ENCODE measurements around the gene TAF11L5.
"Not testable (repeated sequence)": the region's sequence is repeated elsewhere in the genome, so short reads cannot be mapped to it uniquely, and the experiment has no call there.

The TAF11L5 gene

DNA sequence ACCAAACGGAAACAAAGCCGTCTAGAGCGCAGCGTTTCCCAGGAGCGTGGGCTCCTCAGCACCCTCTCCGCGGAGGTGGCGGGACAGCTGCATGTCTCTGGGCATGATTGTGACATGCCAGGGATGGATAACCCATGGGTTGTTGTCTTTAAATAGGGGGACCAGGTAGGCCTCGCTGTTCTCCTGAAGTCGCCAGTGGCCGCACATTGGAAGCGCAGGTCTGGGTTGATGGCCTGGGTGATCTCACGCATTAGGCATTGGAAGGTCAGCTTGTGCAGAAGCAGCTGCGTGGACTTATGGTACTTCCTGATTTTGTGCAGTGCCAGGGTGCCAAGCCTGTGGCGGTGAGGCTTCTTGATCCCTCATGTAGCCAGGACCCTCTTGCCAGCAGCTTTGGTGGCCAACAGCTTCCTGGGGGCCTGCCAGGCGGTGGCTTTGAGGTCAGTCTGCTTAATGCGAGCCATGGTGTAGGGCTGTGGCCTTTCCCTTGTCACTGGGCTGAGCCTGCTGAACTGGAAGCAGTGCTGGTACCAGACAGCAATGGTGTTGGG, 13.2 kb upstream of the TAF11L5 start:
- Histone ChIP-seq H3K27me3 (ENCODE audit: insufficient read depth, low read depth) (no peaks in the 10 kb centered on the region), H3K4me3 (IDR thresholded peaks at IDR 0.05; ENCODE audit: insufficient read depth, low read depth, low read length) (no peak overlapping the region), H3K27ac (no peak overlapping the region), H2AFZ (ENCODE audit: low read depth) (no peak overlapping the region), H4K20me1 (ENCODE audit: insufficient read depth) (no peaks in the 10 kb centered on the region), H3K36me3 (ENCODE audit: insufficient read depth) (no peaks in the 10 kb centered on the region), H3K79me2 (ENCODE audit: insufficient read depth, low read depth) (no peaks in the 10 kb centered on the region), H3K4me1 (ENCODE audit: low read depth, poor library complexity, severe bottlenecking) (no peaks in the 10 kb centered on the region), H3K9ac (no peak overlapping the region), H3K4me2 (no peak overlapping the region)
- TF ChIP-seq, protein P1, sequence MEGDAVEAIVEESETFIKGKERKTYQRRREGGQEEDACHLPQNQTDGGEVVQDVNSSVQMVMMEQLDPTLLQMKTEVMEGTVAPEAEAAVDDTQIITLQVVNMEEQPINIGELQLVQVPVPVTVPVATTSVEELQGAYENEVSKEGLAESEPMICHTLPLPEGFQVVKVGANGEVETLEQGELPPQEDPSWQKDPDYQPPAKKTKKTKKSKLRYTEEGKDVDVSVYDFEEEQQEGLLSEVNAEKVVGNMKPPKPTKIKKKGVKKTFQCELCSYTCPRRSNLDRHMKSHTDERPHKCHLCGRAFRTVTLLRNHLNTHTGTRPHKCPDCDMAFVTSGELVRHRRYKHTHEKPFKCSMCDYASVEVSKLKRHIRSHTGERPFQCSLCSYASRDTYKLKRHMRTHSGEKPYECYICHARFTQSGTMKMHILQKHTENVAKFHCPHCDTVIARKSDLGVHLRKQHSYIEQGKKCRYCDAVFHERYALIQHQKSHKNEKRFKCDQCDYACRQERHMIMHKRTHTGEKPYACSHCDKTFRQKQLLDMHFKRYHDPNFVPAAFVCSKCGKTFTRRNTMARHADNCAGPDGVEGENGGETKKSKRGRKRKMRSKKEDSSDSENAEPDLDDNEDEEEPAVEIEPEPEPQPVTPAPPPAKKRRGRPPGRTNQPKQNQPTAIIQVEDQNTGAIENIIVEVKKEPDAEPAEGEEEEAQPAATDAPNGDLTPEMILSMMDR (conservative IDR thresholded peaks at IDR 0.05; ENCODE audit: low read depth, low read length) = no peak

DNA sequence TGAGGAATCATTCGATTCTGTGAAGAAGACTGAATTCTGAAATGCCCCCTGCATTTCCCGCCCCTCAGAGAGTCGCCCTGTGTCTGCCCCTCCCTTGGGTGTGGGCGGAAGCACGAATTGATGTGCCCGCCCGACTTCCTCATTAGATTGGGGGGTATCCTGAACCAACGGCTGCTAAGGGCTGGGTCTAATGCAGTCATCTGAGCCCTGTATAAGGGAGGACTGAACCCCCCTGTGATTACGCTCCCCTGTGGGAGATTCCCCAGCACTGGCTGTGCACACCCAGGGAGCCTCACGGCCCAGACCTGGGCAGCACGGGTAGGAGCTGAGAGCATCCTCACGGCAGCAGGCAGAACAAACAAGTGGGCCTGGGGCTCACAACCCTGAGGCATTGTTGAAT, 7.5 kb upstream of the TAF11L5 start:
- H3K4me3 ChIP-seq (IDR thresholded peaks at IDR 0.05; ENCODE audit: insufficient read depth, low read depth, low read length); H3K36me3 ChIP-seq (ENCODE audit: insufficient read depth); H3K79me2 ChIP-seq (ENCODE audit: insufficient read depth, low read depth); H4K20me1 ChIP-seq (ENCODE audit: insufficient read depth); H3K4me2 ChIP-seq; H3K9ac ChIP-seq; H3K27ac ChIP-seq; H3K27me3 ChIP-seq (ENCODE audit: insufficient read depth, low read depth); H3K4me1 ChIP-seq (ENCODE audit: low read depth, poor library complexity, severe bottlenecking); H2AFZ ChIP-seq (ENCODE audit: low read depth): not testable (repeated sequence)

DNA sequence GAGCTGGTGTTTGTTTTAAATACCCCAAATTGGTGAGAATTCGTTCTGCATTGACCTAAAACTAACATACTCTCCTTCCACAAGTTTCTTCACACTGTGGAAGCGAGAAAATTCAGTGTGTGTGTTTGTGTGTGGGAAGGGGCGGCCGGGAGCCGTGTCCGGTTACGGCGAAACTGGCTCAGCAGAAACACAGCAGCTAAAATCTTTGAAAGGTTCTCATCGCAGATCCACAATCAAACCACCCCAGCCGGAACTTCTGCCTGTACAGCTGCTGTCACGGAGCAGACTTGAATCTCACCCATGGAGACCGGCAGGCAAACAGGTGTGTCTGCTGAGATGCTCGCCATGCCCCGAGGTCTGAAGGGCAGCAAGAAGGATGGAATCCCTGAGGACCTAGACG, 7.0 kb upstream of the TAF11L5 start, which contains the start of gene TAF11L3:
TSS of gene TAF11L3 (plus strand) at position 301 of the 400 bp plus-strand sequence.
- H3K4me3 ChIP-seq (IDR thresholded peaks at IDR 0.05; ENCODE audit: insufficient read depth, low read depth, low read length); H4K20me1 ChIP-seq (ENCODE audit: insufficient read depth); H3K4me1 ChIP-seq (ENCODE audit: low read depth, poor library complexity, severe bottlenecking); H3K27ac ChIP-seq; H3K79me2 ChIP-seq (ENCODE audit: insufficient read depth, low read depth); H3K9ac ChIP-seq; H3K4me2 ChIP-seq; H2AFZ ChIP-seq (ENCODE audit: low read depth); H3K36me3 ChIP-seq (ENCODE audit: insufficient read depth); H3K27me3 ChIP-seq (ENCODE audit: insufficient read depth, low read depth): not testable (repeated sequence)

DNA sequence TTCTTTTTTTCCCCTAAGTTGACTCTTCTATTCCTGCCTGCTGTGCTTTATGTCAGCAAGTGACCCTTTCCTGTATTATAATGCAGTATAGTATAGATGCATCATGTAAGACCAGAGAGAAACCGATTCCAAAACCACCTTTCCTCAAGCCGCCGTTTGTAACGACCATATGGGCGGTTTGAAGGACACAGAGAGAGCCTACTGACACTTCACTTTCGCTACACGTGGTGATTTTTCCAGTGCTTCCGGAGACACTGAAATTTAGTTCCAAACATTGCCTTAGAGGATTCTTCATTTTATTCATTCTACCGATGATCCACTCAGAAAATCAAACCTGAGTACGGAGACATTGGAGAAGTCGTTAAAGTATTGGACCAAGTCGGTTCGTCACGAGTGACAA, 5.5 kb upstream of the TAF11L5 start:
- H3K79me2 ChIP-seq (ENCODE audit: insufficient read depth, low read depth); H3K27ac ChIP-seq; H3K36me3 ChIP-seq (ENCODE audit: insufficient read depth); H3K4me3 ChIP-seq (IDR thresholded peaks at IDR 0.05; ENCODE audit: insufficient read depth, low read depth, low read length); H3K4me2 ChIP-seq; H3K9ac ChIP-seq; H3K27me3 ChIP-seq (ENCODE audit: insufficient read depth, low read depth); H4K20me1 ChIP-seq (ENCODE audit: insufficient read depth); H3K4me1 ChIP-seq (ENCODE audit: low read depth, poor library complexity, severe bottlenecking); H2AFZ ChIP-seq (ENCODE audit: low read depth): not testable (repeated sequence)

DNA sequence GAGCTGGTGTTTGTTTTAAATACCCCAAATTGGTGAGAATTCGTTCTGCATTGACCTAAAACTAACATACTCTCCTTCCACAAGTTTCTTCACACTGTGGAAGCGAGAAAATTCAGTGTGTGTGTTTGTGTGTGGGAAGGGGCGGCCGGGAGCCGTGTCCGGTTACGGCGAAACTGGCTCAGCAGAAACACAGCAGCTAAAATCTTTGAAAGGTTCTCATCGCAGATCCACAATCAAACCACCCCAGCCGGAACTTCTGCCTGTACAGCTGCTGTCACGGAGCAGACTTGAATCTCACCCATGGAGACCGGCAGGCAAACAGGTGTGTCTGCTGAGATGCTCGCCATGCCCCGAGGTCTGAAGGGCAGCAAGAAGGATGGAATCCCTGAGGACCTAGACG, 3.5 kb upstream of the TAF11L5 start, which contains the start of gene TAF11L4:
TSS of gene TAF11L4 (plus strand) at position 301 of the 400 bp plus-strand sequence.
- not testable (repeated sequence) for H3K27ac ChIP-seq; H3K4me3 ChIP-seq (IDR thresholded peaks at IDR 0.05; ENCODE audit: insufficient read depth, low read depth, low read length); H3K79me2 ChIP-seq (ENCODE audit: insufficient read depth, low read depth); H3K9ac ChIP-seq; H3K4me1 ChIP-seq (ENCODE audit: low read depth, poor library complexity, severe bottlenecking); H3K36me3 ChIP-seq (ENCODE audit: insufficient read depth); H4K20me1 ChIP-seq (ENCODE audit: insufficient read depth); H2AFZ ChIP-seq (ENCODE audit: low read depth); H3K4me2 ChIP-seq; H3K27me3 ChIP-seq (ENCODE audit: insufficient read depth, low read depth)

DNA sequence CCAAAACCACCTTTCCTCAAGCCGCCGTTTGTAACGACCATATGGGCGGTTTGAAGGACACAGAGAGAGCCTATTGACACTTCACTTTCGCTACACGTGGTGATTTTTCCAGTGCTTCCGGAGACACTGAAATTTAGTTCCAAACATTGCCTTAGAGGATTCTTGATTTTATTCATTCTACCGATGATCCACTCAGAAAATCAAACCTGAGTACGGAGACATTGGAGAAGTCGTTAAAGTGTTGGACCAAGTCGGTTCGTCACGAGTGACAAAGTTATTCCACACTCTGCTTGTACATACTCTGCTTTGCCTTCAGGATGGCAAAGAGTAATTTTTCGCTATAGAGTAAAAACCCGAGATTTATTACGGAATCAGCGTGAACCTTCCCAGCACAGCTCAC, 1.5 kb downstream of the TAF11L5 start:
- not testable (repeated sequence) for H3K4me3 ChIP-seq (IDR thresholded peaks at IDR 0.05; ENCODE audit: insufficient read depth, low read depth, low read length); H4K20me1 ChIP-seq (ENCODE audit: insufficient read depth); H3K4me1 ChIP-seq (ENCODE audit: low read depth, poor library complexity, severe bottlenecking); H3K27ac ChIP-seq; H3K36me3 ChIP-seq (ENCODE audit: insufficient read depth); H3K4me2 ChIP-seq; H3K9ac ChIP-seq; H3K79me2 ChIP-seq (ENCODE audit: insufficient read depth, low read depth); H3K27me3 ChIP-seq (ENCODE audit: insufficient read depth, low read depth); H2AFZ ChIP-seq (ENCODE audit: low read depth)

DNA sequence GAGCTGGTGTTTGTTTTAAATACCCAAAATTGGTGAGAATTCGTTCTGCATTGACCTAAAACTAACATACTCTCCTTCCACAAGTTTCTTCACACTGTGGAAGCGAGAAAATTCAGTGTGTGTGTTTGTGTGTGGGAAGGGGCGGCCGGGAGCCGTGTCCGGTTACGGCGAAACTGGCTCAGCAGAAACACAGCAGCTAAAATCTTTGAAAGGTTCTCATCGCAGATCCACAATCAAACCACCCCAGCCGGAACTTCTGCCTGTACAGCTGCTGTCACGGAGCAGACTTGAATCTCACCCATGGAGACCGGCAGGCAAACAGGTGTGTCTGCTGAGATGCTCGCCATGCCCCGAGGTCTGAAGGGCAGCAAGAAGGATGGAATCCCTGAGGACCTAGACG, 3.3 kb downstream of the TAF11L5 start, which contains the start of gene TAF11L6:
TSS of gene TAF11L6 (plus strand) at position 301 of the 400 bp plus-strand sequence.
- not testable (repeated sequence) for H3K27ac ChIP-seq; H3K9ac ChIP-seq; H2AFZ ChIP-seq (ENCODE audit: low read depth); H3K4me3 ChIP-seq (IDR thresholded peaks at IDR 0.05; ENCODE audit: insufficient read depth, low read depth, low read length); H4K20me1 ChIP-seq (ENCODE audit: insufficient read depth); H3K4me1 ChIP-seq (ENCODE audit: low read depth, poor library complexity, severe bottlenecking); H3K36me3 ChIP-seq (ENCODE audit: insufficient read depth); H3K79me2 ChIP-seq (ENCODE audit: insufficient read depth, low read depth); H3K4me2 ChIP-seq; H3K27me3 ChIP-seq (ENCODE audit: insufficient read depth, low read depth)

All from KMS-11 (cell line).